ENCODE data around the gene GLIPR2.

Gene GLIPR2

GRCh38 chr9:36118201-36118600, 18.3 kb upstream of the GLIPR2 start:
- Histone ChIP-seq H3K4ac (ENCODE audit: low read depth, low read length) (no peak overlapping the region), H3K79me2 (ENCODE audit: control insufficient read depth, insufficient read depth, low read length) (no peaks in the 10 kb centered on the region), H2BK15ac (replicated peaks; ENCODE audit: low read depth) (no peak overlapping the region), H3K36me3 (ENCODE audit: control insufficient read depth, insufficient read depth, low read length) (no peaks in the 10 kb centered on the region), H3K56ac (ENCODE audit: low read length) (no peak overlapping the region), H4K5ac (ENCODE audit: low read length) (no peak overlapping the region), H3K79me1 (ENCODE audit: low read length) (no peaks in the 10 kb centered on the region), H3K4me3 (ENCODE audit: low read length) (no peak overlapping the region), H2BK120ac (ENCODE audit: low read depth, low read length) (no peak overlapping the region), H3K23ac (ENCODE audit: low read length) (no peak overlapping the region), H3K9ac (ENCODE audit: low read length) (peak overlapping the region; percentile 24), H3K27ac (ENCODE audit: low read depth, low read length) (peak overlapping the region; percentile 75), H3K18ac (ENCODE audit: low read length) (no peak overlapping the region), H3K4me2 (ENCODE audit: low read length) (no peak overlapping the region), H2AK5ac (ENCODE audit: low read length) (no peak overlapping the region), H2BK5ac (ENCODE audit: low read length) (peak overlapping the region; percentile 72), H4K8ac (ENCODE audit: low read depth, low read length) (no peak overlapping the region), H3K4me1 (ENCODE audit: control insufficient read depth, low read depth, low read length) (peaks cover 12% of the 10 kb centered on the region), H3K27me3 (ENCODE audit: insufficient read depth, low read length, poor library complexity) (no peaks in the 10 kb centered on the region)
- no CpG with 5 or more reads among the region's 2 CpGs for WGBS (ENCODE audit: extremely low coverage, insufficient coverage, low lambda C conversion rate)
- peak; percentile 91 for DNase-seq

GRCh38 chr9:36118706-36119105, 17.8 kb upstream of the GLIPR2 start:
- DNase-seq = peak; percentile 39
- no peak overlapping the region for H4K8ac ChIP-seq (ENCODE audit: low read depth, low read length)
- H3K9ac ChIP-seq (ENCODE audit: low read length) = peak overlapping the region; percentile 23
- H2BK15ac ChIP-seq (replicated peaks; ENCODE audit: low read depth) = no peak overlapping the region
- H2AK5ac ChIP-seq (ENCODE audit: low read length) = peak overlapping the region; percentile 40
- H3K36me3 ChIP-seq (ENCODE audit: control insufficient read depth, insufficient read depth, low read length) = no peaks in the 10 kb centered on the region
- peak overlapping the region; percentile 87 for H2BK5ac ChIP-seq (ENCODE audit: low read length)
- no CpG with 5 or more reads among the region's 15 CpGs for WGBS (ENCODE audit: extremely low coverage, insufficient coverage, low lambda C conversion rate)
- H3K4ac ChIP-seq (ENCODE audit: low read depth, low read length) = peak overlapping the region; percentile 58
- no peak overlapping the region for H4K5ac ChIP-seq (ENCODE audit: low read length)
- no peaks in the 10 kb centered on the region for H3K79me2 ChIP-seq (ENCODE audit: control insufficient read depth, insufficient read depth, low read length)
- H2BK120ac ChIP-seq (ENCODE audit: low read depth, low read length) = no peak overlapping the region
- H3K79me1 ChIP-seq (ENCODE audit: low read length) = no peaks in the 10 kb centered on the region
- peaks cover 12% of the 10 kb centered on the region for H3K4me1 ChIP-seq (ENCODE audit: control insufficient read depth, low read depth, low read length)
- H3K4me2 ChIP-seq (ENCODE audit: low read length) = no peak overlapping the region
- no peak overlapping the region for H3K4me3 ChIP-seq (ENCODE audit: low read length)
- H3K18ac ChIP-seq (ENCODE audit: low read length) = no peak overlapping the region
- H3K27ac ChIP-seq (ENCODE audit: low read depth, low read length) = peak overlapping the region; percentile 75
- H3K23ac ChIP-seq (ENCODE audit: low read length) = peak overlapping the region; percentile 83
- peak overlapping the region; percentile 75 for H3K56ac ChIP-seq (ENCODE audit: low read length)
- H3K27me3 ChIP-seq (ENCODE audit: insufficient read depth, low read length, poor library complexity) = no peaks in the 10 kb centered on the region

GRCh38 chr9:36119476-36119875, 17.1 kb upstream of the GLIPR2 start:
- no peak overlapping the region for H3K23ac ChIP-seq (ENCODE audit: low read length)
- no peak overlapping the region for H3K27ac ChIP-seq (ENCODE audit: low read depth, low read length)
- H3K27me3 ChIP-seq (ENCODE audit: insufficient read depth, low read length, poor library complexity) = no peaks in the 10 kb centered on the region
- no peak overlapping the region for H2BK5ac ChIP-seq (ENCODE audit: low read length)
- no peak overlapping the region for H2BK15ac ChIP-seq (replicated peaks; ENCODE audit: low read depth)
- H3K9ac ChIP-seq (ENCODE audit: low read length) = no peak overlapping the region
- H3K56ac ChIP-seq (ENCODE audit: low read length) = peak overlapping the region; percentile 26
- H3K18ac ChIP-seq (ENCODE audit: low read length) = no peak overlapping the region
- peak; percentile 95 for DNase-seq
- H2BK120ac ChIP-seq (ENCODE audit: low read depth, low read length) = no peak overlapping the region
- no peak overlapping the region for H2AK5ac ChIP-seq (ENCODE audit: low read length)
- H3K79me2 ChIP-seq (ENCODE audit: control insufficient read depth, insufficient read depth, low read length) = no peaks in the 10 kb centered on the region
- H3K4me1 ChIP-seq (ENCODE audit: control insufficient read depth, low read depth, low read length) = peaks cover 12% of the 10 kb centered on the region
- H3K4me2 ChIP-seq (ENCODE audit: low read length) = no peak overlapping the region
- no peaks in the 10 kb centered on the region for H3K79me1 ChIP-seq (ENCODE audit: low read length)
- WGBS (ENCODE audit: extremely low coverage, insufficient coverage, low lambda C conversion rate) = no CpG with 5 or more reads among the region's 7 CpGs
- H3K4ac ChIP-seq (ENCODE audit: low read depth, low read length) = no peak overlapping the region
- no peak overlapping the region for H3K4me3 ChIP-seq (ENCODE audit: low read length)
- no peaks in the 10 kb centered on the region for H3K36me3 ChIP-seq (ENCODE audit: control insufficient read depth, insufficient read depth, low read length)
- no peak overlapping the region for H4K8ac ChIP-seq (ENCODE audit: low read depth, low read length)
- no peak overlapping the region for H4K5ac ChIP-seq (ENCODE audit: low read length)

DNA sequence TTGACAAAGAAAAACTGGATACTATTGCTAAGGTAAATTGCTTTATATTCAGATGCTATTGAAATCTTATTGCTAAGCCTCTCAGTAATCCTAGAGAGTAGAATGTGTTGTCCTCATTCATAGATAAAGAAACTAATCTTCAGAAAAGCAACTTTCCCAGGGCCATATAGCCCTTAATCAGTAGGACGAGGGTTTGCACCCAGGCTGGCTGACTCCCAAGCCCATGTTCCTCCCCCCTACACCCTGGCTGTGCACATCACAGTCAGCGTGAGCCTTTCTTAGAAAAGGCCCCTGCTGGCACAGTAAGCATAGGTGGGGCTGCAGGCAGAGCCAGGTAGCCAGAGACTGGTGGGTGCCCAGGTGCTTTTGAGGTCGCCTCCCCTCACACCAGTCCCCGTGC, 15.8 kb upstream of the GLIPR2 start:
- H3K4me2 ChIP-seq (ENCODE audit: low read length) = no peak overlapping the region
- H3K4me3 ChIP-seq (ENCODE audit: low read length) = no peak overlapping the region
- peaks cover 12% of the 10 kb centered on the region for H3K4me1 ChIP-seq (ENCODE audit: control insufficient read depth, low read depth, low read length)
- no peak overlapping the region for H2BK15ac ChIP-seq (replicated peaks; ENCODE audit: low read depth)
- no peak overlapping the region for H3K23ac ChIP-seq (ENCODE audit: low read length)
- no peaks in the 10 kb centered on the region for H3K27me3 ChIP-seq (ENCODE audit: insufficient read depth, low read length, poor library complexity)
- no peaks in the 10 kb centered on the region for H3K79me2 ChIP-seq (ENCODE audit: control insufficient read depth, insufficient read depth, low read length)
- WGBS (ENCODE audit: extremely low coverage, insufficient coverage, low lambda C conversion rate) = no CpG with 5 or more reads among the region's 4 CpGs
- H4K5ac ChIP-seq (ENCODE audit: low read length) = no peak overlapping the region
- H4K8ac ChIP-seq (ENCODE audit: low read depth, low read length) = no peak overlapping the region
- H3K79me1 ChIP-seq (ENCODE audit: low read length) = no peaks in the 10 kb centered on the region
- H3K4ac ChIP-seq (ENCODE audit: low read depth, low read length) = peak overlapping the region; percentile 28
- no peaks in the 10 kb centered on the region for H3K36me3 ChIP-seq (ENCODE audit: control insufficient read depth, insufficient read depth, low read length)
- H3K27ac ChIP-seq (ENCODE audit: low read depth, low read length) = no peak overlapping the region
- peak overlapping the region; percentile 2 for H3K56ac ChIP-seq (ENCODE audit: low read length)
- H2BK120ac ChIP-seq (ENCODE audit: low read depth, low read length) = peak overlapping the region; percentile 33
- H3K9ac ChIP-seq (ENCODE audit: low read length) = no peak overlapping the region
- H2AK5ac ChIP-seq (ENCODE audit: low read length) = no peak overlapping the region
- no peak overlapping the region for H3K18ac ChIP-seq (ENCODE audit: low read length)
- H2BK5ac ChIP-seq (ENCODE audit: low read length) = peak overlapping the region; percentile 23
- no peak for DNase-seq

DNA sequence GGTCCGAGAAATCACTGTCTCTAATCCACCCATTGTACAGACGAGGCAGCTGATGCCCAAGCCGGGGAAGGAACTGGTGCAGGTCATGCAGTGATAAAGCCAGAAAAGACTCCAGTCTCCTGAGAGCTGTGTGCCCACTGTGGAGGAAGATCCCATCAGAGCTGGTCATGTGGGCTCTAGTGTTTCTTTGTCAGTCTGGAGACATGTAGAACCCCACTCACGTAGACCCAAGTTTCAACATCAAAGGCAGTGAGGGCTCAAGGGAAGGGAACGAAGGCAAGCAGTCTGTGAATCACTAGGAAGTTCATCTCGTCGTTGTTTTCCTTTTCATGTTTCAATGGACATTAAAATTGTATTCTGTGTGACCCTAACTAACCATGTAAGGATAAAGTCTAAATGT, 14.6 kb upstream of the GLIPR2 start:
- Histone ChIP-seq H3K27me3 (ENCODE audit: insufficient read depth, low read length, poor library complexity) (no peaks in the 10 kb centered on the region), H3K36me3 (ENCODE audit: control insufficient read depth, insufficient read depth, low read length) (no peaks in the 10 kb centered on the region), H3K23ac (ENCODE audit: low read length) (no peak overlapping the region), H3K79me1 (ENCODE audit: low read length) (no peaks in the 10 kb centered on the region), H3K9ac (ENCODE audit: low read length) (no peak overlapping the region), H3K4ac (ENCODE audit: low read depth, low read length) (no peak overlapping the region), H2AK5ac (ENCODE audit: low read length) (no peak overlapping the region), H3K79me2 (ENCODE audit: control insufficient read depth, insufficient read depth, low read length) (no peaks in the 10 kb centered on the region), H2BK120ac (ENCODE audit: low read depth, low read length) (no peak overlapping the region), H4K8ac (ENCODE audit: low read depth, low read length) (no peak overlapping the region), H2BK5ac (ENCODE audit: low read length) (no peak overlapping the region), H3K4me2 (ENCODE audit: low read length) (no peak overlapping the region), H4K5ac (ENCODE audit: low read length) (no peak overlapping the region), H3K18ac (ENCODE audit: low read length) (no peak overlapping the region), H3K4me3 (ENCODE audit: low read length) (no peak overlapping the region), H3K56ac (ENCODE audit: low read length) (peak overlapping the region; percentile 2), H2BK15ac (replicated peaks; ENCODE audit: low read depth) (no peak overlapping the region), H3K4me1 (ENCODE audit: control insufficient read depth, low read depth, low read length) (peaks cover 12% of the 10 kb centered on the region), H3K27ac (ENCODE audit: low read depth, low read length) (no peak overlapping the region)
- no peak for DNase-seq
- no CpG with 5 or more reads among the region's 7 CpGs for WGBS (ENCODE audit: extremely low coverage, insufficient coverage, low lambda C conversion rate)

DNA sequence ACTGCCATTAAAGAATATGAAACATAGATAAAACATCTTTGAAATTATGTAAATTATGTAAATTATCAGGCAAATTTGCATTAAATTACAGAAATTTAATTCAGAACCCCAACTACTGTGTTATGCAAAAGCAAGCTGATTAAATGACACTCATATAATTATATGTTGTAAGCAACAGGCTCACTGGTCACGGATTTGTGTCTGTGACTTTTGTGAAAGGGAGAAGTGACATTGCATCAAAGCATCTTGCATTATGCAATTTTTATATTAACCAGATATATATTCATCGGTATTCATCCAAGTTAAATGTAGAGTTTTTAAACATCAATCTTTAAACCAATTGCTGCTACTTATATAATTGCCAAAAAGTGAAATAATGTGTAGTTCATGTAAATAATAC, 13.0 kb upstream of the GLIPR2 start:
- no CpG with 5 or more reads among the region's 2 CpGs for WGBS (ENCODE audit: extremely low coverage, insufficient coverage, low lambda C conversion rate)
- no peak overlapping the region for H4K5ac ChIP-seq (ENCODE audit: low read length)
- no peak for DNase-seq

More for the DNA sequence above, 13.0 kb upstream of the GLIPR2 start:
- no peak overlapping the region for H3K9ac ChIP-seq (ENCODE audit: low read length)
- no peak overlapping the region for H2BK15ac ChIP-seq (replicated peaks; ENCODE audit: low read depth)
- no peak overlapping the region for H3K56ac ChIP-seq (ENCODE audit: low read length)
- no peak overlapping the region for H3K23ac ChIP-seq (ENCODE audit: low read length)
- no peak overlapping the region for H2AK5ac ChIP-seq (ENCODE audit: low read length)
- no peaks in the 10 kb centered on the region for H3K79me2 ChIP-seq (ENCODE audit: control insufficient read depth, insufficient read depth, low read length)
- peaks cover 7% of the 10 kb centered on the region for H3K4me1 ChIP-seq (ENCODE audit: control insufficient read depth, low read depth, low read length)
- no peaks in the 10 kb centered on the region for H3K27me3 ChIP-seq (ENCODE audit: insufficient read depth, low read length, poor library complexity)
- no peaks in the 10 kb centered on the region for H3K36me3 ChIP-seq (ENCODE audit: control insufficient read depth, insufficient read depth, low read length)
- H2BK5ac ChIP-seq (ENCODE audit: low read length) = no peak overlapping the region
- no peak overlapping the region for H3K4me2 ChIP-seq (ENCODE audit: low read length)
- H3K79me1 ChIP-seq (ENCODE audit: low read length) = no peaks in the 10 kb centered on the region
- no peak overlapping the region for H3K27ac ChIP-seq (ENCODE audit: low read depth, low read length)
- H2BK120ac ChIP-seq (ENCODE audit: low read depth, low read length) = no peak overlapping the region
- no peak overlapping the region for H3K4me3 ChIP-seq (ENCODE audit: low read length)
- no peak overlapping the region for H3K18ac ChIP-seq (ENCODE audit: low read length)
- no peak overlapping the region for H4K8ac ChIP-seq (ENCODE audit: low read depth, low read length)
- H3K4ac ChIP-seq (ENCODE audit: low read depth, low read length) = no peak overlapping the region

Measured in mesendoderm (in vitro differentiated cells).